Measurements from ENCODE around the gene SEMA3E. TPM values are rescaled to one million over a fixed set of nuclear protein-coding genes. Genes with fewer than 3 reads are reported as not detected.

The SEMA3E gene
- total and polyA plus RNA-seq, 9 of the 15 experiments (the other 6 are each of a cell fraction or from before 2014, with no cell fraction given): 0.01 to 1.4 (median 0.14) TPM; not detected in 2

DNA sequence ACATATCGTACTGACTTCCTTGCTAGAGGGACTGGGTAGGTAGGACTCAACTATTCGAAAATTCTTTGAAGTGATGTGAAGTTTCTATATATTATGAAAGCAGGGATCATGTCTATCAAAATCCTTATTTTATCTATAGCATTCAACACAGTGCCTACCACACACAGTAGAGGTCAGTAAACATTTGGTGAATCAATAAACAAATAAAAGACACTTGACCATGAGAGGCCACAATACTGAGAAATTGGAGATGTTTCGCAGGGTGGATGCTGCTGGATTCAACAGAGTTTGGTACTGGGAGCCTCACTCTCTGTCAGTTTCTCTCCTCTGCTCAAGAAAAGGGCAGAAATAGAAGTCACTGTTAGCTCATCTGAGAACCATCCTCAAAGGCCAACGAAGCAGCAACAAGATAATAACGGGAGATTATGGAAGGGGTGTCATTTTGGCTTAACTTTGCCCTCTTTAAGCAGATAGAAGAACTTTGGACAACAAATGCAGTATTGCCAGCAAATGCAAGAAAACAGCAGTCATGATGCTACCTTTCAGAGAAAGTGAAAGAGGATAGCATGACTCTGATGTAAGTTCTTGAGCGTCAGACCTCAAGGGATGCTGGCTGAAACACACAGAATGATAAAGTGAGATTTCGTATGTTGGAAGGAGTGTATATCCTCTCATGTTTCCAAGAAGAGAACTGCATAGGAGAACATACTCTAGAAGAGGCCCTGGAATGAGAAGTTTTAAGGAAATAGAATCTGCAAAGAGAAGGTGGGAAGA lies 107.6 kb downstream of the SEMA3E start (continued):
- TF ChIP-seq, protein P1, sequence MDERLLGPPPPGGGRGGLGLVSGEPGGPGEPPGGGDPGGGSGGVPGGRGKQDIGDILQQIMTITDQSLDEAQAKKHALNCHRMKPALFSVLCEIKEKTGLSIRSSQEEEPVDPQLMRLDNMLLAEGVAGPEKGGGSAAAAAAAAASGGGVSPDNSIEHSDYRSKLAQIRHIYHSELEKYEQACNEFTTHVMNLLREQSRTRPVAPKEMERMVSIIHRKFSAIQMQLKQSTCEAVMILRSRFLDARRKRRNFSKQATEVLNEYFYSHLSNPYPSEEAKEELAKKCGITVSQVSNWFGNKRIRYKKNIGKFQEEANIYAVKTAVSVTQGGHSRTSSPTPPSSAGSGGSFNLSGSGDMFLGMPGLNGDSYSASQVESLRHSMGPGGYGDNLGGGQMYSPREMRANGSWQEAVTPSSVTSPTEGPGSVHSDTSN (CRISPR knock-in tag; IDR thresholded peaks at IDR 0.05; ENCODE audit: low read depth): no peak
- TF ChIP-seq, protein P1 (tag; conservative IDR thresholded peaks at IDR 0.05; ENCODE audit: low read depth): no peak
- TF ChIP-seq, protein P2, sequence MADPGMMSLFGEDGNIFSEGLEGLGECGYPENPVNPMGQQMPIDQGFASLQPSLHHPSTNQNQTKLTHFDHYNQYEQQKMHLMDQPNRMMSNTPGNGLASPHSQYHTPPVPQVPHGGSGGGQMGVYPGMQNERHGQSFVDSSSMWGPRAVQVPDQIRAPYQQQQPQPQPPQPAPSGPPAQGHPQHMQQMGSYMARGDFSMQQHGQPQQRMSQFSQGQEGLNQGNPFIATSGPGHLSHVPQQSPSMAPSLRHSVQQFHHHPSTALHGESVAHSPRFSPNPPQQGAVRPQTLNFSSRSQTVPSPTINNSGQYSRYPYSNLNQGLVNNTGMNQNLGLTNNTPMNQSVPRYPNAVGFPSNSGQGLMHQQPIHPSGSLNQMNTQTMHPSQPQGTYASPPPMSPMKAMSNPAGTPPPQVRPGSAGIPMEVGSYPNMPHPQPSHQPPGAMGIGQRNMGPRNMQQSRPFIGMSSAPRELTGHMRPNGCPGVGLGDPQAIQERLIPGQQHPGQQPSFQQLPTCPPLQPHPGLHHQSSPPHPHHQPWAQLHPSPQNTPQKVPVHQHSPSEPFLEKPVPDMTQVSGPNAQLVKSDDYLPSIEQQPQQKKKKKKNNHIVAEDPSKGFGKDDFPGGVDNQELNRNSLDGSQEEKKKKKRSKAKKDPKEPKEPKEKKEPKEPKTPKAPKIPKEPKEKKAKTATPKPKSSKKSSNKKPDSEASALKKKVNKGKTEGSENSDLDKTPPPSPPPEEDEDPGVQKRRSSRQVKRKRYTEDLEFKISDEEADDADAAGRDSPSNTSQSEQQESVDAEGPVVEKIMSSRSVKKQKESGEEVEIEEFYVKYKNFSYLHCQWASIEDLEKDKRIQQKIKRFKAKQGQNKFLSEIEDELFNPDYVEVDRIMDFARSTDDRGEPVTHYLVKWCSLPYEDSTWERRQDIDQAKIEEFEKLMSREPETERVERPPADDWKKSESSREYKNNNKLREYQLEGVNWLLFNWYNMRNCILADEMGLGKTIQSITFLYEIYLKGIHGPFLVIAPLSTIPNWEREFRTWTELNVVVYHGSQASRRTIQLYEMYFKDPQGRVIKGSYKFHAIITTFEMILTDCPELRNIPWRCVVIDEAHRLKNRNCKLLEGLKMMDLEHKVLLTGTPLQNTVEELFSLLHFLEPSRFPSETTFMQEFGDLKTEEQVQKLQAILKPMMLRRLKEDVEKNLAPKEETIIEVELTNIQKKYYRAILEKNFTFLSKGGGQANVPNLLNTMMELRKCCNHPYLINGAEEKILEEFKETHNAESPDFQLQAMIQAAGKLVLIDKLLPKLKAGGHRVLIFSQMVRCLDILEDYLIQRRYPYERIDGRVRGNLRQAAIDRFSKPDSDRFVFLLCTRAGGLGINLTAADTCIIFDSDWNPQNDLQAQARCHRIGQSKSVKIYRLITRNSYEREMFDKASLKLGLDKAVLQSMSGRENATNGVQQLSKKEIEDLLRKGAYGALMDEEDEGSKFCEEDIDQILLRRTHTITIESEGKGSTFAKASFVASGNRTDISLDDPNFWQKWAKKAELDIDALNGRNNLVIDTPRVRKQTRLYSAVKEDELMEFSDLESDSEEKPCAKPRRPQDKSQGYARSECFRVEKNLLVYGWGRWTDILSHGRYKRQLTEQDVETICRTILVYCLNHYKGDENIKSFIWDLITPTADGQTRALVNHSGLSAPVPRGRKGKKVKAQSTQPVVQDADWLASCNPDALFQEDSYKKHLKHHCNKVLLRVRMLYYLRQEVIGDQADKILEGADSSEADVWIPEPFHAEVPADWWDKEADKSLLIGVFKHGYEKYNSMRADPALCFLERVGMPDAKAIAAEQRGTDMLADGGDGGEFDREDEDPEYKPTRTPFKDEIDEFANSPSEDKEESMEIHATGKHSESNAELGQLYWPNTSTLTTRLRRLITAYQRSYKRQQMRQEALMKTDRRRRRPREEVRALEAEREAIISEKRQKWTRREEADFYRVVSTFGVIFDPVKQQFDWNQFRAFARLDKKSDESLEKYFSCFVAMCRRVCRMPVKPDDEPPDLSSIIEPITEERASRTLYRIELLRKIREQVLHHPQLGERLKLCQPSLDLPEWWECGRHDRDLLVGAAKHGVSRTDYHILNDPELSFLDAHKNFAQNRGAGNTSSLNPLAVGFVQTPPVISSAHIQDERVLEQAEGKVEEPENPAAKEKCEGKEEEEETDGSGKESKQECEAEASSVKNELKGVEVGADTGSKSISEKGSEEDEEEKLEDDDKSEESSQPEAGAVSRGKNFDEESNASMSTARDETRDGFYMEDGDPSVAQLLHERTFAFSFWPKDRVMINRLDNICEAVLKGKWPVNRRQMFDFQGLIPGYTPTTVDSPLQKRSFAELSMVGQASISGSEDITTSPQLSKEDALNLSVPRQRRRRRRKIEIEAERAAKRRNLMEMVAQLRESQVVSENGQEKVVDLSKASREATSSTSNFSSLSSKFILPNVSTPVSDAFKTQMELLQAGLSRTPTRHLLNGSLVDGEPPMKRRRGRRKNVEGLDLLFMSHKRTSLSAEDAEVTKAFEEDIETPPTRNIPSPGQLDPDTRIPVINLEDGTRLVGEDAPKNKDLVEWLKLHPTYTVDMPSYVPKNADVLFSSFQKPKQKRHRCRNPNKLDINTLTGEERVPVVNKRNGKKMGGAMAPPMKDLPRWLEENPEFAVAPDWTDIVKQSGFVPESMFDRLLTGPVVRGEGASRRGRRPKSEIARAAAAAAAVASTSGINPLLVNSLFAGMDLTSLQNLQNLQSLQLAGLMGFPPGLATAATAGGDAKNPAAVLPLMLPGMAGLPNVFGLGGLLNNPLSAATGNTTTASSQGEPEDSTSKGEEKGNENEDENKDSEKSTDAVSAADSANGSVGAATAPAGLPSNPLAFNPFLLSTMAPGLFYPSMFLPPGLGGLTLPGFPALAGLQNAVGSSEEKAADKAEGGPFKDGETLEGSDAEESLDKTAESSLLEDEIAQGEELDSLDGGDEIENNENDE (IDR thresholded peaks at IDR 0.05; ENCODE audit: low read depth, low read length): no peak
